HEK293 (cell line): Measurements from ENCODE around the gene ZFAND5.

Source experiments
- CTCF ChIA-PET: fragments of 350-600 bp; formaldehyde crosslinking; extraction: SDS; loops from one replicate; lab custom pipeline; 2021; ENCODE audit warnings: antibody characterized with exemption; lab: Yijun Ruan, JAX
- POLR2A ChIA-PET: fragments of 300-600 bp; formaldehyde crosslinking; extraction: SDS; loops from one replicate; lab custom pipeline; 2020; ENCODE audit warnings: antibody characterized with exemption, inconsistent platforms; lab: Yijun Ruan, JAX
- H3K27ac ChIP-seq: fragments of 200-500 bp; sonication (Bioruptor generic); 2 replicates; pipeline ENCODE4 v1.5.1; 2014; ENCODE audit warnings: low read depth, low read length, control low read depth, inconsistent platforms; ENCODE audit errors: extremely low read depth
- H3K36me3 ChIP-seq, 2 experiments: fragments of 200-500 bp in 1 of 2; sonication (Bioruptor generic) in 1 of 2; 1 replicate in 1 of 2; 2 replicates in 1 of 2; pipeline ENCODE4 v1.5.1; 2014 to 2017; ENCODE audit warnings: inconsistent platforms in 2 of 2, low read length in 2 of 2; ENCODE audit not compliant: control insufficient read depth in 2 of 2, insufficient read depth in 1 of 2
- H3K4me1 ChIP-seq: fragments of 200-500 bp; sonication (Bioruptor generic); 2 replicates; pipeline ENCODE4 v1.5.1; 2014; ENCODE audit warnings: mild to moderate bottlenecking, low read length, inconsistent platforms; ENCODE audit not compliant: control insufficient read depth, insufficient read depth
- H3K4me3 ChIP-seq: 2 replicates; pipeline ENCODE4 v1.5.1; 2011; ENCODE audit warnings: low read depth, mild to moderate bottlenecking, control low read depth, low read length, moderate library complexity
- H3K9me3 ChIP-seq: fragments of 200-500 bp; sonication (Bioruptor generic); 2 replicates; pipeline ENCODE4 v1.5.1; 2014; ENCODE audit warnings: low read depth, low read length, inconsistent platforms; ENCODE audit not compliant: control insufficient read depth, insufficient read depth
- BCL11A ChIP-seq: fragments of 450-650 bp; formaldehyde crosslinking; IDR thresholded peaks from 2 replicates; pipeline ENCODE4 v1.5.1; 2016; ENCODE audit warnings: low read depth, missing biosample characterization, missing genetic modification characterization
- GFI1B ChIP-seq: fragments of 450-650 bp; formaldehyde crosslinking; IDR thresholded peaks from 2 replicates; pipeline ENCODE4 v1.5.1; 2016; ENCODE audit warnings: missing biosample characterization, missing genetic modification characterization
- HOXD13 ChIP-seq: sonication (generic); formaldehyde crosslinking; IDR thresholded peaks from 2 replicates; pipeline ENCODE4 v1.8.0; 2022; ENCODE audit warnings: missing genetic modification reagents, borderline replicate concordance
- MEIS1 ChIP-seq: sonication (generic); formaldehyde crosslinking; IDR thresholded peaks from 2 replicates; pipeline ENCODE4 v1.8.1; 2022; ENCODE audit warnings: missing genetic modification reagents, mild to moderate bottlenecking, borderline replicate concordance
- MYNN ChIP-seq: fragments of 450-650 bp; formaldehyde crosslinking; IDR thresholded peaks from 2 replicates; pipeline ENCODE4 v1.5.1; 2016; ENCODE audit warnings: missing biosample characterization, missing genetic modification characterization, borderline replicate concordance
- OSR2 ChIP-seq: fragments of 450-650 bp; formaldehyde crosslinking; IDR thresholded peaks from 2 replicates; pipeline ENCODE4 v1.5.1; 2016; ENCODE audit warnings: missing biosample characterization, missing genetic modification characterization
- SALL2 ChIP-seq: fragments of 450-650 bp; formaldehyde crosslinking; IDR thresholded peaks from 2 replicates; pipeline ENCODE4 v1.5.0; 2017; ENCODE audit warnings: missing biosample characterization, mild to moderate bottlenecking, missing genetic modification characterization, borderline replicate concordance
- ZBTB48 ChIP-seq: fragments of 450-650 bp; formaldehyde crosslinking; IDR thresholded peaks from 2 replicates; pipeline ENCODE4 v1.5.1; 2016; ENCODE audit warnings: missing biosample characterization, missing genetic modification characterization
- ZFP37 ChIP-seq: fragments of 450-650 bp; formaldehyde crosslinking; IDR thresholded peaks from 2 replicates; pipeline ENCODE4 v1.5.1; 2016; ENCODE audit warnings: missing biosample characterization, missing genetic modification characterization
- ZFP41 ChIP-seq: fragments of 450-650 bp; formaldehyde crosslinking; IDR thresholded peaks from 2 replicates; pipeline ENCODE4 v1.5.1; 2016; ENCODE audit warnings: missing biosample characterization, missing genetic modification characterization, borderline replicate concordance
- ZNF146 ChIP-seq: fragments of 450-650 bp; formaldehyde crosslinking; IDR thresholded peaks from 2 replicates; pipeline ENCODE4 v1.5.1; 2016; ENCODE audit warnings: missing biosample characterization, missing genetic modification characterization
- ZNF175 ChIP-seq: fragments of 450-650 bp; formaldehyde crosslinking; IDR thresholded peaks from 2 replicates; pipeline ENCODE4 v1.5.1; 2016; ENCODE audit warnings: missing biosample characterization, missing genetic modification characterization
- ZNF184 ChIP-seq: fragments of 450-650 bp; IDR thresholded peaks from 2 replicates; pipeline ENCODE4 v1.5.1; 2018; ENCODE audit warnings: missing biosample characterization, mild to moderate bottlenecking, missing genetic modification characterization
- ZNF223 ChIP-seq: fragments of 450-650 bp; formaldehyde crosslinking; IDR thresholded peaks from 2 replicates; pipeline ENCODE4 v1.5.1; 2016; ENCODE audit warnings: missing biosample characterization, missing genetic modification characterization
- ZNF335 ChIP-seq: fragments of 450-650 bp; formaldehyde crosslinking; conservative IDR thresholded peaks from 2 replicates; pipeline ENCODE4 v1.5.1; 2016; ENCODE audit warnings: missing biosample characterization, missing genetic modification characterization
- ZNF362 ChIP-seq: fragments of 450-650 bp; formaldehyde crosslinking; IDR thresholded peaks from 2 replicates; pipeline ENCODE4 v1.5.1; 2016; ENCODE audit warnings: missing biosample characterization, missing genetic modification characterization
- ZNF37A ChIP-seq: fragments of 450-650 bp; IDR thresholded peaks from 2 replicates; pipeline ENCODE4 v1.5.1; 2018; ENCODE audit warnings: missing biosample characterization, missing genetic modification characterization
- ZNF404 ChIP-seq: fragments of 450-650 bp; formaldehyde crosslinking; IDR thresholded peaks from 2 replicates; pipeline ENCODE4 v1.5.1; 2017; ENCODE audit warnings: missing biosample characterization, missing genetic modification characterization
- ZNF416 ChIP-seq: fragments of 450-650 bp; formaldehyde crosslinking; IDR thresholded peaks from 2 replicates; pipeline ENCODE4 v1.5.1; 2016; ENCODE audit warnings: missing biosample characterization, missing genetic modification characterization
- ZNF423 ChIP-seq: fragments of 450-650 bp; formaldehyde crosslinking; IDR thresholded peaks from 2 replicates; pipeline ENCODE4 v1.5.1; 2016; ENCODE audit warnings: missing biosample characterization, missing genetic modification characterization
- ZNF521 ChIP-seq: fragments of 450-650 bp; formaldehyde crosslinking; IDR thresholded peaks from 2 replicates; pipeline ENCODE4 v1.5.1; 2017; ENCODE audit warnings: missing biosample characterization, mild to moderate bottlenecking, missing genetic modification characterization
- ZNF530 ChIP-seq: fragments of 450-650 bp; formaldehyde crosslinking; IDR thresholded peaks from 2 replicates; pipeline ENCODE4 v1.5.1; 2016; ENCODE audit warnings: low read depth, missing biosample characterization, missing genetic modification characterization
- ZNF549 ChIP-seq: fragments of 450-650 bp; IDR thresholded peaks from 2 replicates; pipeline ENCODE4 v1.5.1; 2018; ENCODE audit warnings: missing biosample characterization, missing genetic modification characterization, mild to moderate bottlenecking, inconsistent platforms, moderate library complexity
- ZNF585B ChIP-seq: fragments of 450-650 bp; formaldehyde crosslinking; IDR thresholded peaks from 2 replicates; pipeline ENCODE4 v1.5.1; 2016; ENCODE audit warnings: missing biosample characterization, missing genetic modification characterization
- ZNF610 ChIP-seq: fragments of 450-650 bp; formaldehyde crosslinking; IDR thresholded peaks from 2 replicates; pipeline ENCODE4 v1.5.1; 2016; ENCODE audit warnings: missing biosample characterization, missing genetic modification characterization, borderline replicate concordance
- ZNF621 ChIP-seq: fragments of 450-650 bp; formaldehyde crosslinking; IDR thresholded peaks from 2 replicates; pipeline ENCODE4 v1.5.1; 2017; ENCODE audit warnings: missing biosample characterization, missing genetic modification characterization
- ZNF645 ChIP-seq: fragments of 450-650 bp; formaldehyde crosslinking; IDR thresholded peaks from 2 replicates; pipeline ENCODE4; 2016; ENCODE audit warnings: missing biosample characterization, missing genetic modification characterization
- ZNF670 ChIP-seq: fragments of 450-650 bp; formaldehyde crosslinking; IDR thresholded peaks from 2 replicates; pipeline ENCODE4 v1.5.1; 2016; ENCODE audit warnings: missing biosample characterization, missing genetic modification characterization, low read depth
- ZNF704 ChIP-seq: fragments of 450-650 bp; formaldehyde crosslinking; IDR thresholded peaks from 2 replicates; pipeline ENCODE4 v1.5.1; 2016; ENCODE audit warnings: missing biosample characterization, missing genetic modification characterization
- ZNF76 ChIP-seq: fragments of 450-650 bp; formaldehyde crosslinking; IDR thresholded peaks from 2 replicates; pipeline ENCODE4; 2016; ENCODE audit warnings: low read depth, missing biosample characterization, missing genetic modification characterization, borderline replicate concordance
- ZNF830 ChIP-seq: fragments of 450-650 bp; IDR thresholded peaks from 2 replicates; pipeline ENCODE4 v1.5.0; 2018; ENCODE audit warnings: missing biosample characterization, missing genetic modification characterization, low read depth, mild to moderate bottlenecking, moderate library complexity
- TF ChIP-seq, protein P1 (sequence below): fragments of 450-650 bp; formaldehyde crosslinking; IDR thresholded peaks from 2 replicates; pipeline ENCODE4 v1.5.1; 2016; ENCODE audit warnings: missing biosample characterization, missing genetic modification characterization

Gene ZFAND5

GRCh38 chr9:72394066-72394465 is 29.1 kb upstream of the ZFAND5 start (continued):
- TF ChIP-seq ZNF362 (tag by site-specific recombination) (no peak), ZBTB48 (tag by site-specific recombination) (no peak), ZNF37A (tag by site-specific recombination) (no peak), ZNF585B (no peak), ZNF610 (tag by site-specific recombination) (no peak), ZNF549 (no peak), ZFP41 (no peak)

DNA sequence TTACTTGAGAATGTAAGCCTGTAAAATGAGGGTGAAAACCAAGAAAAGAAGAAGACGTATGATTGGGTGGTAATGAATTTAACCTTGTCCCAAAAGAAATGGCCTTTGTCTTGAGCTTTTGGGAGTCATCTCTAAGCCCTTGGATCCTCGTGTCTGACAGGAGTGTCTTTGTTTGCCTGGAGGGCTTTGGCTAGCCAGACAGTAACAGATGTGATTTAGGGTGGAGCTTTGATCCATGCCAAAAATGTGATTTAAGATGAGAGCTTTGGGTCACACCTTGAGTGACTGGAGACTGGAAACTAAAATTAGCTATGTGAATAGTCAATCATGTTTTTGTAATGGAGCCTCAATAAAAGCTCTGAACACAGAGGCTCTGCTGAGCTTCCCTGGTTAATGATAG is 25.9 kb upstream of the ZFAND5 start:
- Histone ChIP-seq H3K4me1 (peaks cover under 1% of the 10 kb centered on the region; the same call in 1 of the 2 replicates), H3K27ac (no peak overlapping the region), H3K36me3 (no peaks in the 10 kb centered on the region), H3K9me3 (no peaks in the 10 kb centered on the region), H3K4me3 (no peak overlapping the region)
- CTCF ChIA-PET: no interaction called here
- TF ChIP-seq ZNF645: no peak
- no peak for TF ChIP-seq HOXD13 (CRISPR knock-in tag)
- no peak for TF ChIP-seq ZNF530
- no peak for TF ChIP-seq ZNF670 (tag by site-specific recombination)
- no peak for TF ChIP-seq ZNF521 (tag by site-specific recombination)
- TF ChIP-seq ZNF704 (tag by site-specific recombination): no peak
- TF ChIP-seq SALL2 (tag by site-specific recombination): no peak
- no peak for TF ChIP-seq ZNF184 (tag by site-specific recombination)
- no peak for TF ChIP-seq ZNF404
- TF ChIP-seq ZNF146 (tag by site-specific recombination): no peak
- TF ChIP-seq ZNF416 (tag by site-specific recombination): no peak
- no peak for TF ChIP-seq MEIS1
- POLR2A ChIA-PET: interaction anchor here (1.9 kb wide), 1 partner anchor 26 kb away, joined by 11 read pairs; the partner anchor contains the start of gene ZFAND5

GRCh38 chr9:72386186-72386585 is 21.2 kb upstream of the ZFAND5 start:
- no peak overlapping the region for H3K4me3 ChIP-seq
- ChIA-PET CTCF (interaction anchor here (0.9 kb wide), 1 partner anchor 352 kb away, joined by 3 read pairs; no protein-coding TSS in a partner anchor), POLR2A (no interaction called here)
- no peaks in the 10 kb centered on the region for H3K4me1 ChIP-seq
- no peak overlapping the region for H3K27ac ChIP-seq
- no peaks in the 10 kb centered on the region for H3K36me3 ChIP-seq
- H3K9me3 ChIP-seq: no peaks in the 10 kb centered on the region
- TF ChIP-seq GFI1B (no peak), ZBTB48 (tag by site-specific recombination) (no peak), OSR2 (tag by site-specific recombination) (no peak), ZNF223 (tag by site-specific recombination) (no peak), BCL11A (tag by site-specific recombination) (no peak), ZFP37 (tag by site-specific recombination) (no peak), ZNF621 (tag by site-specific recombination) (no peak), ZNF37A (tag by site-specific recombination) (no peak), ZNF830 (no peak), ZNF423 (tag by site-specific recombination) (no peak), MYNN (no peak), ZNF175 (tag by site-specific recombination) (no peak), ZNF335 (tag by site-specific recombination) (no peak), ZNF76 (tag by site-specific recombination) (no peak)
- TF ChIP-seq, protein P1, sequence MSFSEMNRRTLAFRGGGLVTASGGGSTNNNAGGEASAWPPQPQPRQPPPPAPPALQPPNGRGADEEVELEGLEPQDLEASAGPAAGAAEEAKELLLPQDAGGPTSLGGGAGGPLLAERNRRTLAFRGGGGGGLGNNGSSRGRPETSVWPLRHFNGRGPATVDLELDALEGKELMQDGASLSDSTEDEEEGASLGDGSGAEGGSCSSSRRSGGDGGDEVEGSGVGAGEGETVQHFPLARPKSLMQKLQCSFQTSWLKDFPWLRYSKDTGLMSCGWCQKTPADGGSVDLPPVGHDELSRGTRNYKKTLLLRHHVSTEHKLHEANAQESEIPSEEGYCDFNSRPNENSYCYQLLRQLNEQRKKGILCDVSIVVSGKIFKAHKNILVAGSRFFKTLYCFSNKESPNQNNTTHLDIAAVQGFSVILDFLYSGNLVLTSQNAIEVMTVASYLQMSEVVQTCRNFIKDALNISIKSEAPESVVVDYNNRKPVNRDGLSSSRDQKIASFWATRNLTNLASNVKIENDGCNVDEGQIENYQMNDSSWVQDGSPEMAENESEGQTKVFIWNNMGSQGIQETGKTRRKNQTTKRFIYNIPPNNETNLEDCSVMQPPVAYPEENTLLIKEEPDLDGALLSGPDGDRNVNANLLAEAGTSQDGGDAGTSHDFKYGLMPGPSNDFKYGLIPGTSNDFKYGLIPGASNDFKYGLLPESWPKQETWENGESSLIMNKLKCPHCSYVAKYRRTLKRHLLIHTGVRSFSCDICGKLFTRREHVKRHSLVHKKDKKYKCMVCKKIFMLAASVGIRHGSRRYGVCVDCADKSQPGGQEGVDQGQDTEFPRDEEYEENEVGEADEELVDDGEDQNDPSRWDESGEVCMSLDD (tag by site-specific recombination): no peak
